Measurements from ENCODE around the gene SOHLH1.
"Not testable (repeated sequence)": the region's sequence is repeated elsewhere in the genome, so short reads cannot be mapped to it uniquely, and the experiment has no call there.

Gene SOHLH1

GRCh38 chr9:135676891-135677290, 22.4 kb downstream of the SOHLH1 start:
- no peak overlapping the region for H2BK12ac ChIP-seq (ENCODE audit: low read length)
- no peak overlapping the region for H4K8ac ChIP-seq (ENCODE audit: low read depth, low read length)
- no peaks in the 10 kb centered on the region for H3K27me3 ChIP-seq (ENCODE audit: insufficient read depth, low read length)
- no peak overlapping the region for H2AK5ac ChIP-seq (ENCODE audit: low read length)
- H3K36me3 ChIP-seq (ENCODE audit: control insufficient read depth in 1 of 2, insufficient read depth in 2 of 2, low read length in 2 of 2) = no peaks in the 10 kb centered on the region
- H3K14ac ChIP-seq (ENCODE audit: low read length) = no peak overlapping the region
- no peak for DNase-seq
- no peaks in the 10 kb centered on the region for H3K4me1 ChIP-seq (ENCODE audit: control insufficient read depth in 1 of 2, insufficient read depth in 2 of 2, low read length in 2 of 2)
- no peak overlapping the region for H2BK120ac ChIP-seq (ENCODE audit: insufficient read depth, low read length, poor library complexity)
- H2AFZ ChIP-seq (ENCODE audit: insufficient read depth, low read length, poor library complexity) = no peak overlapping the region
- no peaks in the 10 kb centered on the region for H3K79me1 ChIP-seq (ENCODE audit: low read length)
- H3K9me3 ChIP-seq (ENCODE audit: insufficient read depth, low read depth, low read length) = peaks cover 2% of the 10 kb centered on the region
- H2BK5ac ChIP-seq (ENCODE audit: low read depth, low read length, poor library complexity) = no peak overlapping the region
- H3K18ac ChIP-seq (ENCODE audit: low read length) = no peak overlapping the region
- H4K91ac ChIP-seq (ENCODE audit: low read depth, low read length) = no peak overlapping the region
- H4K12ac ChIP-seq (ENCODE audit: low read depth, low read length) = no peak overlapping the region
- H3K79me2 ChIP-seq (ENCODE audit: control insufficient read depth, insufficient read depth, low read length, poor library complexity) = no peaks in the 10 kb centered on the region
- no peak overlapping the region for H3K4ac ChIP-seq (ENCODE audit: low read depth, low read length)
- WGBS (ENCODE audit: extremely low coverage, insufficient coverage, insufficient read length) = no CpG with 5 or more reads among the region's 13 CpGs
- H3K4me3 ChIP-seq (ENCODE audit: low read depth, low read length) = no peak overlapping the region
- no peak overlapping the region for H3K27ac ChIP-seq (ENCODE audit: low read depth, low read length)
- no peak overlapping the region for H3K23ac ChIP-seq (ENCODE audit: low read length)
- no peak overlapping the region for H3K4me2 ChIP-seq (ENCODE audit: low read length)
- H3K9ac ChIP-seq (ENCODE audit: low read length) = no peak overlapping the region

DNA sequence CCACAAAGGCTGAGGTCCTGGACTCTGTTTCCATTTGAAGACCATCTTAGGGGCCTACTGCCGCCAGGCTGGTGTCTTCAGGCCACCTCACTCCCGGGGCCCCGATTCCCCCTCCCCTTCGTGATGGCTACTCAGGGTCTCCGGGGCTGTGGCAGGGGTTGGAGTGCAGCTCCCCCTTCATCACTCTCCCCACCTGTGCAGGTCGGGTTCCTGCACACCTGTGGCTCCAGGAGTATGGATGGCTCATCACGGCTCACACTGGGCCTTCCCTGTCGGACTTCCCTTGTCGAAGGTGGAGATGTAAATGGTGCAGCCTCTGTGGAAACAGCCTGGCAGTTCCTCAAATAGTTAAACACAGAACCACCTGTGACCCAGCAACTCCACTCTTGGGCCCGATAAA, 24.3 kb downstream of the SOHLH1 start:
- no peak for DNase-seq
- Histone ChIP-seq H4K91ac (ENCODE audit: low read depth, low read length) (no peak overlapping the region), H3K79me1 (ENCODE audit: low read length) (no peaks in the 10 kb centered on the region), H3K36me3 (ENCODE audit: control insufficient read depth in 1 of 2, insufficient read depth in 2 of 2, low read length in 2 of 2) (no peaks in the 10 kb centered on the region), H3K4ac (ENCODE audit: low read depth, low read length) (no peak overlapping the region), H3K9ac (ENCODE audit: low read length) (no peak overlapping the region), H2BK5ac (ENCODE audit: low read depth, low read length, poor library complexity) (no peak overlapping the region), H3K23ac (ENCODE audit: low read length) (no peak overlapping the region), H2BK12ac (ENCODE audit: low read length) (no peak overlapping the region), H2BK120ac (ENCODE audit: insufficient read depth, low read length, poor library complexity) (no peak overlapping the region), H2AFZ (ENCODE audit: insufficient read depth, low read length, poor library complexity) (no peak overlapping the region), H4K12ac (ENCODE audit: low read depth, low read length) (no peak overlapping the region), H3K18ac (ENCODE audit: low read length) (no peak overlapping the region), H2AK5ac (ENCODE audit: low read length) (no peak overlapping the region), H3K14ac (ENCODE audit: low read length) (no peak overlapping the region), H3K4me1 (ENCODE audit: control insufficient read depth in 1 of 2, insufficient read depth in 2 of 2, low read length in 2 of 2) (no peaks in the 10 kb centered on the region), H3K4me3 (ENCODE audit: low read depth, low read length) (no peak overlapping the region), H3K9me3 (ENCODE audit: insufficient read depth, low read depth, low read length) (peaks cover 11% of the 10 kb centered on the region), H3K79me2 (ENCODE audit: control insufficient read depth, insufficient read depth, low read length, poor library complexity) (no peaks in the 10 kb centered on the region), H3K4me2 (ENCODE audit: low read length) (no peak overlapping the region), H3K27ac (ENCODE audit: low read depth, low read length) (no peak overlapping the region), H3K27me3 (ENCODE audit: insufficient read depth, low read length) (no peaks in the 10 kb centered on the region), H4K8ac (ENCODE audit: low read depth, low read length) (no peak overlapping the region)
- WGBS (ENCODE audit: extremely low coverage, insufficient coverage, insufficient read length) = no CpG with 5 or more reads among the region's 10 CpGs

GRCh38 chr9:135673941-135674340, 25.3 kb downstream of the SOHLH1 start:
- Histone ChIP-seq H3K9ac (ENCODE audit: low read length) (no peak overlapping the region), H2BK12ac (ENCODE audit: low read length) (no peak overlapping the region), H3K23ac (ENCODE audit: low read length) (no peak overlapping the region), H3K79me1 (ENCODE audit: low read length) (no peaks in the 10 kb centered on the region), H3K79me2 (ENCODE audit: control insufficient read depth, insufficient read depth, low read length, poor library complexity) (no peaks in the 10 kb centered on the region), H4K12ac (ENCODE audit: low read depth, low read length) (no peak overlapping the region), H3K18ac (ENCODE audit: low read length) (no peak overlapping the region), H2BK120ac (ENCODE audit: insufficient read depth, low read length, poor library complexity) (no peak overlapping the region), H3K27me3 (ENCODE audit: insufficient read depth, low read length) (no peaks in the 10 kb centered on the region), H3K4me2 (ENCODE audit: low read length) (no peak overlapping the region), H3K4me1 (ENCODE audit: control insufficient read depth in 1 of 2, insufficient read depth in 2 of 2, low read length in 2 of 2) (no peaks in the 10 kb centered on the region), H3K36me3 (ENCODE audit: control insufficient read depth in 1 of 2, insufficient read depth in 2 of 2, low read length in 2 of 2) (no peaks in the 10 kb centered on the region), H3K27ac (ENCODE audit: low read depth, low read length) (no peak overlapping the region), H2AK5ac (ENCODE audit: low read length) (no peak overlapping the region), H4K91ac (ENCODE audit: low read depth, low read length) (no peak overlapping the region), H2BK5ac (ENCODE audit: low read depth, low read length, poor library complexity) (no peak overlapping the region), H3K9me3 (ENCODE audit: insufficient read depth, low read depth, low read length) (peaks cover 18% of the 10 kb centered on the region), H3K14ac (ENCODE audit: low read length) (no peak overlapping the region), H3K4ac (ENCODE audit: low read depth, low read length) (no peak overlapping the region), H2AFZ (ENCODE audit: insufficient read depth, low read length, poor library complexity) (no peak overlapping the region), H3K4me3 (ENCODE audit: low read depth, low read length) (no peak overlapping the region), H4K8ac (ENCODE audit: low read depth, low read length) (no peak overlapping the region)
- no CpG with 5 or more reads among the region's 8 CpGs for WGBS (ENCODE audit: extremely low coverage, insufficient coverage, insufficient read length)
- DNase-seq = no peak

- not testable (repeated sequence) for H3K27ac ChIP-seq (ENCODE audit: low read depth, low read length); H3K36me3 ChIP-seq (ENCODE audit: control insufficient read depth in 1 of 2, insufficient read depth in 2 of 2, low read length in 2 of 2); H3K23ac ChIP-seq (ENCODE audit: low read length); H3K4me2 ChIP-seq (ENCODE audit: low read length); H3K4ac ChIP-seq (ENCODE audit: low read depth, low read length); H3K4me3 ChIP-seq (ENCODE audit: low read depth, low read length); H4K91ac ChIP-seq (ENCODE audit: low read depth, low read length); H2BK120ac ChIP-seq (ENCODE audit: insufficient read depth, low read length, poor library complexity); H3K79me1 ChIP-seq (ENCODE audit: low read length); DNase-seq; H3K14ac ChIP-seq (ENCODE audit: low read length); H3K18ac ChIP-seq (ENCODE audit: low read length); H2BK5ac ChIP-seq (ENCODE audit: low read depth, low read length, poor library complexity); H4K12ac ChIP-seq (ENCODE audit: low read depth, low read length); H2AFZ ChIP-seq (ENCODE audit: insufficient read depth, low read length, poor library complexity); H4K8ac ChIP-seq (ENCODE audit: low read depth, low read length); H3K9ac ChIP-seq (ENCODE audit: low read length); H3K27me3 ChIP-seq (ENCODE audit: insufficient read depth, low read length); H2AK5ac ChIP-seq (ENCODE audit: low read length); H3K79me2 ChIP-seq (ENCODE audit: control insufficient read depth, insufficient read depth, low read length, poor library complexity); H3K4me1 ChIP-seq (ENCODE audit: control insufficient read depth in 1 of 2, insufficient read depth in 2 of 2, low read length in 2 of 2); H2BK12ac ChIP-seq (ENCODE audit: low read length)
- peaks cover 25% of the 10 kb centered on the region for H3K9me3 ChIP-seq (ENCODE audit: insufficient read depth, low read depth, low read length)
- WGBS (ENCODE audit: extremely low coverage, insufficient coverage, insufficient read length) = no CpG with 5 or more reads among the region's 7 CpGs
Observed at GRCh38 chr9:135672786-135673185, 26.5 kb downstream of the SOHLH1 start.
